Nephron progenitor cell (in vitro differentiated cells): ENCODE measurements around the gene CASQ1.

Experiments
- DNase-seq: peaks from one replicate; pipeline ENCODE4 v3.0.0; 2021
- H3K27ac Mint-ChIP-seq: 2 replicates; pipeline ENCODE4 v1.8.0; 2021; ENCODE audit warnings: mild to moderate bottlenecking, moderate library complexity, mixed read lengths
- H3K27me3 Mint-ChIP-seq: 2 replicates; pipeline ENCODE4 v1.8.0; 2021; ENCODE audit warnings: mild to moderate bottlenecking, low read depth, mixed read lengths; ENCODE audit not compliant: poor library complexity
- H3K36me3 Mint-ChIP-seq: 2 replicates; pipeline ENCODE4 v1.8.0; 2021; ENCODE audit warnings: low read depth, mixed read lengths
- H3K4me1 Mint-ChIP-seq: 2 replicates; pipeline ENCODE4 v1.8.0; 2021; ENCODE audit warnings: mixed read lengths
- H3K4me3 Mint-ChIP-seq: 2 replicates; pipeline ENCODE4 v1.8.0; 2021; ENCODE audit warnings: mild to moderate bottlenecking, moderate library complexity, mixed read lengths
- H3K9me3 Mint-ChIP-seq: 2 replicates; pipeline ENCODE4 v1.8.0; 2021; ENCODE audit warnings: mild to moderate bottlenecking, moderate library complexity, mixed read lengths
- TF ChIP-seq, protein P1 (sequence below): fragments of 200-600 bp; sonication (generic); IDR thresholded peaks from 2 replicates; pipeline ENCODE4 v1.5.0; 2021; ENCODE audit warnings: antibody characterized with exemption

The CASQ1 gene

DNA sequence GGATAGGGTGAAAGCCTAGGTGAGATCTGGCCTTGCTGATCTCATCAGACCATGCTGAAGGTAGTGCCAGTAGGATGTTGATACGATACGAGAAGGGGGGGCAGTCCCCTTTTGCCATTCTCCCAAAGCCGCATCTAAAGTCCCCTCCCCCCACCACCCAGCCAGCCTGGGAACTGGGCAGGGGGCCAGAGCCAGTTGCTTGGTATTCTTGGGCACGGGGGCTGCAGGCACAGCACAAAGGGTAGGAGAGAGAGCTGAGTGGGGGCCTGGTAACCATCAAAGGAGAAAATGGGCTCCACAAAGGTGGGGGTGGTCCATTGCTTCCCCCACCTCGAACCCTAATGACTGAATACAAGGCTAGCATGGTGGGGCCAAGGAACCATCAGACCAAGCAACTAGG is 20.2 kb downstream of the CASQ1 start:
- peaks cover 54% of the 10 kb centered on the region for H3K4me1 Mint-ChIP-seq
- H3K27ac Mint-ChIP-seq: no peak overlapping the region
- H3K27me3 Mint-ChIP-seq: peaks cover 3% of the 10 kb centered on the region
- H3K36me3 Mint-ChIP-seq: peaks cover 26% of the 10 kb centered on the region
- TF ChIP-seq, protein P1, sequence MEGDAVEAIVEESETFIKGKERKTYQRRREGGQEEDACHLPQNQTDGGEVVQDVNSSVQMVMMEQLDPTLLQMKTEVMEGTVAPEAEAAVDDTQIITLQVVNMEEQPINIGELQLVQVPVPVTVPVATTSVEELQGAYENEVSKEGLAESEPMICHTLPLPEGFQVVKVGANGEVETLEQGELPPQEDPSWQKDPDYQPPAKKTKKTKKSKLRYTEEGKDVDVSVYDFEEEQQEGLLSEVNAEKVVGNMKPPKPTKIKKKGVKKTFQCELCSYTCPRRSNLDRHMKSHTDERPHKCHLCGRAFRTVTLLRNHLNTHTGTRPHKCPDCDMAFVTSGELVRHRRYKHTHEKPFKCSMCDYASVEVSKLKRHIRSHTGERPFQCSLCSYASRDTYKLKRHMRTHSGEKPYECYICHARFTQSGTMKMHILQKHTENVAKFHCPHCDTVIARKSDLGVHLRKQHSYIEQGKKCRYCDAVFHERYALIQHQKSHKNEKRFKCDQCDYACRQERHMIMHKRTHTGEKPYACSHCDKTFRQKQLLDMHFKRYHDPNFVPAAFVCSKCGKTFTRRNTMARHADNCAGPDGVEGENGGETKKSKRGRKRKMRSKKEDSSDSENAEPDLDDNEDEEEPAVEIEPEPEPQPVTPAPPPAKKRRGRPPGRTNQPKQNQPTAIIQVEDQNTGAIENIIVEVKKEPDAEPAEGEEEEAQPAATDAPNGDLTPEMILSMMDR: no peak
- H3K9me3 Mint-ChIP-seq: no peaks in the 10 kb centered on the region
- no peak overlapping the region for H3K4me3 Mint-ChIP-seq
- no peak for DNase-seq

DNA sequence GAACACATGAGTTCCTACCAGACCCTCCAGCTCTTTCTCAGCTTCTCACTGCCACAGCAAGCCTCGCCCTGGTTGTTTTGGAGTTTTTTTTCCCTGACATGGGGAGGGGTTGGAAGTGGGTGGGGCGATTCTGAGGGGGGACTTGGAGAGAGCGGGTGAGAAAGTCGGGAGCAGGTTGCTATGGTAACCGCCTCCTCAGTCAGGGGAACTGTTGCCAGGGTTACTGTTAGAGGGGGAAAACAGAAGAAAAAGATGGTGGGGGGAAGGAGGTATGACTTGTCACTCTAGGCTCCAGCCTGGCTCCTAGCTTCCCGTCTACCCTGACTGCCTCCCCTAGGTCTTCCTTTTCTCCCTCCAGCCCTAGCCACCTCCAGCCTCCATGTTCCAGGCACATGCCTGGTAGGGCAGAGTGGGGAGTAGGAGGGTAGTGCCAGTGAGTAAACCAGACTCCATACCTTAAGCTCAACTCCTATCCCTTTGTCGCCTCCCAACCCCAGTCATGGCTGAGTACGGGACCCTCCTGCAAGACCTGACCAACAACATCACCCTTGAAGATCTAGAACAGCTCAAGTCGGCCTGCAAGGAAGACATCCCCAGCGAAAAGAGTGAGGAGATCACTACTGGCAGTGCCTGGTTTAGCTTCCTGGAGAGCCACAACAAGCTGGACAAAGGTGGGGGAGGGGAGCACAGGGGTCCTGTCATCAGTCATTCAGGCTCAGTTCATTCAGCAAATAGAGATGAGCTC is 20.8 kb downstream of the CASQ1 start:
- no peak overlapping the region for H3K4me3 Mint-ChIP-seq
- peaks cover 32% of the 10 kb centered on the region for H3K36me3 Mint-ChIP-seq
- no peaks in the 10 kb centered on the region for H3K9me3 Mint-ChIP-seq
- DNase-seq: no peak
- TF ChIP-seq, protein P1: no peak
- peaks cover 50% of the 10 kb centered on the region for H3K4me1 Mint-ChIP-seq
- H3K27ac Mint-ChIP-seq: peak overlapping the region; percentile 24
- H3K27me3 Mint-ChIP-seq: peaks cover 3% of the 10 kb centered on the region

DNA sequence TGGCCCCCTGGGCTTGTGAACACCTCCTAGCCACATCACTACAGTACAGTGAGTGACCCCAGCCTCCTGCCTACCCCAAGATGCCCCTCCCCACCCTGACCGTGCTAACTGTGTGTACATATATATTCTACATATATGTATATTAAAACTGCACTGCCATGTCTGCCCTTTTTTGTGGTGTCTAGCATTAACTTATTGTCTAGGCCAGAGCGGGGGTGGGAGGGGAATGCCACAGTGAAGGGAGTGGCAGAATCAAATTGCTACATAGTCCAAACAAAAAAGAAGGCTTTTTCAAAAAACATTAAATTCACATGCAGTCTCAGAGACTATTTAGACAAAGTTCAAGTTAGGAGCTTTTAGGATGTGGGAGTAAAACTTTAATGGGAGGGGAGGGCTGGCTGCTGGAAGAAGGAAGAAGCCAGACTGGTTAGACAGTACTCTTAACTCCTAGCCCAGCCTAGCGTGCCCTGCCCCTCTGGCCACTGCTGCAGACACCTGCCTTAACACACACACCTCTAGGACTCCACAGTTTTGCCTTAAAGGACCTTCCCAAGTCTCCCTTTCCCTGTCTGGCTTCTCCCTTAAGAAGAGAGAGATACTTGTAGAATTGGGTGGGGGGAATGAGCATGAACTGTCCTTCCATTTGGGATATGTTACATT is 24.2 kb downstream of the CASQ1 start:
- TF ChIP-seq, protein P1: no peak
- Mint-ChIP-seq H3K9me3 (no peaks in the 10 kb centered on the region), H3K36me3 (peaks cover 48% of the 10 kb centered on the region), H3K27ac (peak overlapping the region; percentile 15), H3K4me3 (no peak overlapping the region), H3K27me3 (no peaks in the 10 kb centered on the region), H3K4me1 (peaks cover 16% of the 10 kb centered on the region)
- DNase-seq: no peak

DNA sequence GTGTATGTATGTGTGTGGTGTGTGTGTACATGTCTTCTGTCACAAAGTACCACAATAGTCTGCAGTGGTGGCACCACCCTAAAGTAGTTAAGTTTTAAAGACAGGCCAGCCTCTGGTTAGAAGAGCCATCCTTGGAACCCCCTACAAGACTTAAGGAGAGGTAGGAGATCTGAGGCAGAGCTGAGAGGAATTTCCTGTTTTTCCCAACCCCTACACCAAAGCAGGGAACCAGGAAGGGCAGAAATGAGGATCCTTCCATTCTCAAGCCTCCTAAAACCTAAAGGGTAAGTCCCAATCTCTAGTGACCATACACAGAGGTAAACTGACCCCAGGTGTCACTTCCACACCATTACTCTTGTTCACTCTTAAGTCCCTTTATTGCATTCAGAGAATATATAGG is 25.9 kb downstream of the CASQ1 start:
- H3K27ac Mint-ChIP-seq: peak overlapping the region; percentile 66
- no peaks in the 10 kb centered on the region for H3K27me3 Mint-ChIP-seq
- no peaks in the 10 kb centered on the region for H3K9me3 Mint-ChIP-seq
- no peak overlapping the region for H3K4me3 Mint-ChIP-seq
- TF ChIP-seq, protein P1: no peak
- H3K4me1 Mint-ChIP-seq: peaks cover 9% of the 10 kb centered on the region
- H3K36me3 Mint-ChIP-seq: peaks cover 57% of the 10 kb centered on the region
- DNase-seq: no peak

DNA sequence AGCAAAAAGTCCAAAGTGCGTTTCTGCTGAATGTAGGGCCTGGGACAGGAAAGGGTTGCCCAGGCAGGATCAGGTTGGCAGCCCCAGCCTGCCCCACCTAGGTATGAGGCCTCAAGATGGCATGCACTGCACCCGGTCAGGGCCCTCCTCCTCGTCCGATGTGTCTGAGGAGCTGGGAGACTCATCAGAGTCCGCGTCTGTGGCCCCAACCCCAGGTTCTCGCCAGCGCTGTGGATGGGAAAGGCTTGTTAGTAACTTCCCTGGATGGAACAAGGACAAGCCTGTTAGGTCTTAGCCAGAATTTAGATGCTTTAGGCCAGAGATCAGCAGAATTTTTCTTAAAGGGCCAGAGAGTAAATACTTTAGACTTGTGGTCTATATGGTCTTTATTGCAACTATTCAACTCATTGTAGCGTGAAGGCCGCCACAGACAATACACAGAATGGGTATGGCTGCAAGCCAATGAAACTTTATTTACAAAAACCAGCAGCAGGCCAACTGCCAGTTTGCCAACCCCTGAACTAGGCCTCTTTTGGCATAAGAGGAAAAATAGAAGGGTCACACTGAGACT is 27.2 kb downstream of the CASQ1 start:
- Mint-ChIP-seq H3K27ac (peak overlapping the region; percentile 60), H3K4me1 (peaks cover 5% of the 10 kb centered on the region), H3K9me3 (no peaks in the 10 kb centered on the region), H3K36me3 (peaks cover 57% of the 10 kb centered on the region), H3K27me3 (no peaks in the 10 kb centered on the region), H3K4me3 (no peak overlapping the region)
- TF ChIP-seq, protein P1: no peak
- no peak for DNase-seq
